ENCODE measurements around the gene OGN.

GRCh38 chr9:92446536-92446935 lies 42.2 kb upstream of the OGN start:
- TF ChIP-seq EZH2phosphoT487 (IDR thresholded peaks at IDR 0.05; ENCODE audit: low read length) (no peak), CTCF (IDR thresholded peaks at IDR 0.05; ENCODE audit: low read length) (no peak), EZH2 (optimal IDR thresholded peaks at IDR 0.05; ENCODE audit: low read depth, low read length) (no peak)

Measured in MM.1S (cell line).